Fibroblast of lung (primary cell): ENCODE data around the gene CTBP1.

Source experiments
- CTCF ChIP-seq, 2 donors: IDR thresholded peaks in 1 of 2; conservative IDR thresholded peaks in 1 of 2; 1 replicate in 1 of 2; 2 replicates in 1 of 2; pipeline ENCODE4 v1.5.1; 2011 to 2012; ENCODE audit warnings: low read length in 2 of 2, control low read depth in 1 of 2, inconsistent platforms in 1 of 2, low read depth in 1 of 2, mild to moderate bottlenecking in 1 of 2
- EZH2 ChIP-seq: IDR thresholded peaks from 2 replicates; pipeline ENCODE4 v1.5.1; 2012; ENCODE audit warnings: low read length, control low read depth, mild to moderate bottlenecking; ENCODE audit errors: missing control alignments

GRCh38 chr4:1210241-1210841 is 38.6 kb downstream of the CTBP1 start:
- TF ChIP-seq CTCF (conservative IDR thresholded peaks at IDR 0.05 in 1 of 2, IDR thresholded peaks at IDR 0.05 in 1 of 2; ENCODE audit: low read depth in 1 of 2, low read length in 2 of 2) (no peak), EZH2 (no peak)
